BJ (cell line): ENCODE data around the gene LANCL1. TPM values are rescaled to one million over a fixed set of nuclear protein-coding genes. Genes with fewer than 3 reads are reported as not detected.

Experiments used
- CTCF ChIA-PET: fragments of 350-600 bp; formaldehyde crosslinking; extraction: SDS; loops from one replicate; lab custom pipeline; 2021; ENCODE audit warnings: antibody characterized with exemption, inconsistent platforms; lab: Yijun Ruan, JAX
- POLR2A ChIA-PET: fragments of 300-600 bp; sonication (Branson Sonifier 250); formaldehyde crosslinking; extraction: SDS; loops from one replicate; lab custom pipeline; 2021; ENCODE audit warnings: antibody characterized with exemption; lab: Charles Lee
- DNase-seq: peaks from one replicate; pipeline ENCODE4 v3.0.0-alpha.2; 2011; ENCODE audit warnings: low read depth
- H3K27me3 ChIP-seq: 2 replicates; pipeline ENCODE4 v1.6.0; 2011; ENCODE audit warnings: low read length; ENCODE audit not compliant: control insufficient read depth, insufficient read depth
- H3K36me3 ChIP-seq: 2 replicates; pipeline ENCODE4 v1.5.1; 2011; ENCODE audit warnings: low read length; ENCODE audit not compliant: control insufficient read depth, insufficient read depth
- H3K4me3 ChIP-seq: 2 replicates; pipeline ENCODE4 v1.5.1; 2011; ENCODE audit warnings: low read depth, mild to moderate bottlenecking, control low read depth, low read length
- polyA plus RNA-seq: library from polyadenylated mRNA; depleted of rRNA; stranded (reverse); fragments of >200 nt; gene quantifications from 2 replicates; pipeline ENCODE4 v1.2.3, GENCODE V29; 2011
- TF ChIP-seq, protein P1 (sequence below): IDR thresholded peaks from 2 replicates; pipeline ENCODE4 v1.5.1; 2011; ENCODE audit warnings: low read depth, mild to moderate bottlenecking, control low read depth, inconsistent platforms, low read length, moderate library complexity; ENCODE audit not compliant: insufficient read depth

LANCL1 gene
- polyA plus RNA-seq, 1 experiment: 55.6 TPM

- H3K4me3 ChIP-seq: no peak overlapping the region
- peaks cover 5% of the 10 kb centered on the region for H3K36me3 ChIP-seq
- DNase-seq: no peak
- POLR2A ChIA-PET: no interaction called here
- H3K27me3 ChIP-seq: no peaks in the 10 kb centered on the region
- CTCF ChIA-PET: no interaction called here
- TF ChIP-seq, protein P1, sequence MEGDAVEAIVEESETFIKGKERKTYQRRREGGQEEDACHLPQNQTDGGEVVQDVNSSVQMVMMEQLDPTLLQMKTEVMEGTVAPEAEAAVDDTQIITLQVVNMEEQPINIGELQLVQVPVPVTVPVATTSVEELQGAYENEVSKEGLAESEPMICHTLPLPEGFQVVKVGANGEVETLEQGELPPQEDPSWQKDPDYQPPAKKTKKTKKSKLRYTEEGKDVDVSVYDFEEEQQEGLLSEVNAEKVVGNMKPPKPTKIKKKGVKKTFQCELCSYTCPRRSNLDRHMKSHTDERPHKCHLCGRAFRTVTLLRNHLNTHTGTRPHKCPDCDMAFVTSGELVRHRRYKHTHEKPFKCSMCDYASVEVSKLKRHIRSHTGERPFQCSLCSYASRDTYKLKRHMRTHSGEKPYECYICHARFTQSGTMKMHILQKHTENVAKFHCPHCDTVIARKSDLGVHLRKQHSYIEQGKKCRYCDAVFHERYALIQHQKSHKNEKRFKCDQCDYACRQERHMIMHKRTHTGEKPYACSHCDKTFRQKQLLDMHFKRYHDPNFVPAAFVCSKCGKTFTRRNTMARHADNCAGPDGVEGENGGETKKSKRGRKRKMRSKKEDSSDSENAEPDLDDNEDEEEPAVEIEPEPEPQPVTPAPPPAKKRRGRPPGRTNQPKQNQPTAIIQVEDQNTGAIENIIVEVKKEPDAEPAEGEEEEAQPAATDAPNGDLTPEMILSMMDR: no peak
Measured at GRCh38 chr2:210442878-210443277, 33.7 kb downstream of the LANCL1 start.

DNA sequence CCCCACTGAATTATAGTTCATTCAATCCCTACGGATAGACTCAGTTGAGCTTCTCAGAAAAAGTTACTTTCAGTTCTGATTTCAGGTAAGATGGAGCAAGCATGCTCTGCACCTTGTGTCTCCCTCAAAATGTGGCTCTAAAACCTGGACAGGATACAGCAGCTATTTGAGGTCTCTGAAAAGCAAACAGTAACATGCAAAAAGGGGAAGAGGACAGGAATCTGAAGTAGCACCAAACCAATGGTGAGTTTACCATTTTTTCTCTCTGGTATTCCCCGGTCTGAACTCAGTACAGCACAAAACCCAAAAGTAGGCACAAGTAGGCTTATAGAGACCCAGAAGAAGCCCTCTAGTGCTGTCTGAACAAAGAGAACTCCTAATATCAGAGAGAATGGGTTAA lies 34.1 kb downstream of the LANCL1 start:
- Histone ChIP-seq H3K4me3 (no peak overlapping the region), H3K27me3 (no peaks in the 10 kb centered on the region), H3K36me3 (peaks cover 5% of the 10 kb centered on the region)
- TF ChIP-seq, protein P1: no peak
- no peak for DNase-seq
- ChIA-PET POLR2A (no interaction called here), CTCF (no interaction called here)

DNA sequence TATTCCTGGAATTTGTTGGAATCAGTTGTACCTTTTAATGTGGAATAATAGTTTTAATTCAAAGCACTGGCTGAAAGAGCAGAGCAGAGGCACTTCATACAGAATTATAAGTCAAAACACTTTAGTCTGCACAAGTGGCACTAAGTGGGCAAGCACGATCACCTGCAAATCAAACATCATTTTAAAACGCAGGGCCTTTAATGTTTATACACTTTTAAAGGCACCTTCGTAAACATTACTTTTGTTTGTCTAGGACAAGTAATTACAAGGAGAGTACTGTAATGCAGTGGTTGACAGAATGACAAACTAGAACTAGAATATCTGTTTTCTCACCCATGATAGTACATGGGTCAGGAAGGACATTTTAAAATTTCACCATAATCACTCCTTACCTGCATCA lies 36.4 kb downstream of the LANCL1 start:
- no peaks in the 10 kb centered on the region for H3K27me3 ChIP-seq
- ChIA-PET POLR2A (no interaction called here), CTCF (no interaction called here)
- TF ChIP-seq, protein P1: no peak
- no peak for DNase-seq
- H3K4me3 ChIP-seq: no peak overlapping the region
- H3K36me3 ChIP-seq: peaks cover 9% of the 10 kb centered on the region

GRCh38 chr2:210435439-210435838 lies 41.1 kb downstream of the LANCL1 start:
- H3K27me3 ChIP-seq: no peaks in the 10 kb centered on the region
- H3K36me3 ChIP-seq: peaks cover 8% of the 10 kb centered on the region
- H3K4me3 ChIP-seq: no peak overlapping the region
- DNase-seq: no peak
- POLR2A ChIA-PET: no interaction called here
- CTCF ChIA-PET: no interaction called here
- TF ChIP-seq, protein P1: no peak

GRCh38 chr2:210432633-210433032 lies 43.9 kb downstream of the LANCL1 start:
- Histone ChIP-seq H3K27me3 (no peaks in the 10 kb centered on the region), H3K4me3 (no peak overlapping the region), H3K36me3 (peaks cover 8% of the 10 kb centered on the region)
- TF ChIP-seq, protein P1: no peak
- POLR2A ChIA-PET: no interaction called here
- no peak for DNase-seq
- CTCF ChIA-PET: no interaction called here
